ENCODE measurements around the gene UBE2E1.

- no peak for TF ChIP-seq CTCF (IDR thresholded peaks at IDR 0.05)
- TF ChIP-seq POLR2A (IDR thresholded peaks at IDR 0.05): no peak
Measured at GRCh38 chr3:23820888-23821287, 15.1 kb downstream of the UBE2E1 start.

Data from thyroid gland (tissue), 4 donors.